Progenitor cell of endocrine pancreas (in vitro differentiated cells): ENCODE results near the gene MRPS26. TPM values are rescaled to one million over a fixed set of nuclear protein-coding genes. Genes with fewer than 3 reads are reported as not detected.
A peak's percentile ranks its signal among the peaks of the same experiment; 100 is the strongest.

Source experiments
- DNase-seq: peaks from one replicate; pipeline ENCODE4 v3.0.0; 2021; ENCODE audit warnings: low spot score; ENCODE audit not compliant: unreplicated experiment
- H3K27ac Mint-ChIP-seq: 2 replicates; pipeline ENCODE4 v1.8.0; 2021; ENCODE audit warnings: mild to moderate bottlenecking, moderate library complexity, mixed read lengths
- H3K27me3 Mint-ChIP-seq: 2 replicates; pipeline ENCODE4 v1.8.0; 2021; ENCODE audit warnings: mixed read lengths
- H3K36me3 Mint-ChIP-seq: 2 replicates; pipeline ENCODE4 v1.8.0; 2022; ENCODE audit warnings: mixed read lengths; ENCODE audit not compliant: insufficient read depth
- H3K4me1 Mint-ChIP-seq: 2 replicates; pipeline ENCODE4 v1.8.0; 2021; ENCODE audit warnings: low read depth, mixed read lengths
- H3K4me3 Mint-ChIP-seq: 2 replicates; pipeline ENCODE4 v1.8.0; 2021; ENCODE audit warnings: low read depth, mild to moderate bottlenecking, moderate library complexity, mixed read lengths
- H3K9me3 Mint-ChIP-seq: 2 replicates; pipeline ENCODE4 v1.8.0; 2021; ENCODE audit warnings: low read depth, mixed read lengths
- total RNA-seq: library from RNA; stranded (reverse); gene quantifications from 2 replicates; pipeline ENCODE4 v1.2.1, GENCODE V29; 2021
- TF ChIP-seq, protein P1 (sequence below): fragments of 200-600 bp; sonication (generic); IDR thresholded peaks from one replicate; pipeline ENCODE4 v1.5.0; 2021; ENCODE audit warnings: antibody characterized with exemption, mild to moderate bottlenecking; ENCODE audit not compliant: unreplicated experiment

The MRPS26 gene
- total RNA-seq, 1 donor from 2014 or later: 74.3 TPM

GRCh38 chr20:3068075-3068474 lies 22.2 kb downstream of the MRPS26 start:
- DNase-seq: no peak
- no peak overlapping the region for H3K4me3 Mint-ChIP-seq
- peaks cover 7% of the 10 kb centered on the region for H3K4me1 Mint-ChIP-seq
- TF ChIP-seq, protein P1, sequence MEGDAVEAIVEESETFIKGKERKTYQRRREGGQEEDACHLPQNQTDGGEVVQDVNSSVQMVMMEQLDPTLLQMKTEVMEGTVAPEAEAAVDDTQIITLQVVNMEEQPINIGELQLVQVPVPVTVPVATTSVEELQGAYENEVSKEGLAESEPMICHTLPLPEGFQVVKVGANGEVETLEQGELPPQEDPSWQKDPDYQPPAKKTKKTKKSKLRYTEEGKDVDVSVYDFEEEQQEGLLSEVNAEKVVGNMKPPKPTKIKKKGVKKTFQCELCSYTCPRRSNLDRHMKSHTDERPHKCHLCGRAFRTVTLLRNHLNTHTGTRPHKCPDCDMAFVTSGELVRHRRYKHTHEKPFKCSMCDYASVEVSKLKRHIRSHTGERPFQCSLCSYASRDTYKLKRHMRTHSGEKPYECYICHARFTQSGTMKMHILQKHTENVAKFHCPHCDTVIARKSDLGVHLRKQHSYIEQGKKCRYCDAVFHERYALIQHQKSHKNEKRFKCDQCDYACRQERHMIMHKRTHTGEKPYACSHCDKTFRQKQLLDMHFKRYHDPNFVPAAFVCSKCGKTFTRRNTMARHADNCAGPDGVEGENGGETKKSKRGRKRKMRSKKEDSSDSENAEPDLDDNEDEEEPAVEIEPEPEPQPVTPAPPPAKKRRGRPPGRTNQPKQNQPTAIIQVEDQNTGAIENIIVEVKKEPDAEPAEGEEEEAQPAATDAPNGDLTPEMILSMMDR: no peak
- no peaks in the 10 kb centered on the region for H3K9me3 Mint-ChIP-seq
- no peak overlapping the region for H3K27ac Mint-ChIP-seq
- peaks cover 28% of the 10 kb centered on the region for H3K27me3 Mint-ChIP-seq
- H3K36me3 Mint-ChIP-seq: no peaks in the 10 kb centered on the region

DNA sequence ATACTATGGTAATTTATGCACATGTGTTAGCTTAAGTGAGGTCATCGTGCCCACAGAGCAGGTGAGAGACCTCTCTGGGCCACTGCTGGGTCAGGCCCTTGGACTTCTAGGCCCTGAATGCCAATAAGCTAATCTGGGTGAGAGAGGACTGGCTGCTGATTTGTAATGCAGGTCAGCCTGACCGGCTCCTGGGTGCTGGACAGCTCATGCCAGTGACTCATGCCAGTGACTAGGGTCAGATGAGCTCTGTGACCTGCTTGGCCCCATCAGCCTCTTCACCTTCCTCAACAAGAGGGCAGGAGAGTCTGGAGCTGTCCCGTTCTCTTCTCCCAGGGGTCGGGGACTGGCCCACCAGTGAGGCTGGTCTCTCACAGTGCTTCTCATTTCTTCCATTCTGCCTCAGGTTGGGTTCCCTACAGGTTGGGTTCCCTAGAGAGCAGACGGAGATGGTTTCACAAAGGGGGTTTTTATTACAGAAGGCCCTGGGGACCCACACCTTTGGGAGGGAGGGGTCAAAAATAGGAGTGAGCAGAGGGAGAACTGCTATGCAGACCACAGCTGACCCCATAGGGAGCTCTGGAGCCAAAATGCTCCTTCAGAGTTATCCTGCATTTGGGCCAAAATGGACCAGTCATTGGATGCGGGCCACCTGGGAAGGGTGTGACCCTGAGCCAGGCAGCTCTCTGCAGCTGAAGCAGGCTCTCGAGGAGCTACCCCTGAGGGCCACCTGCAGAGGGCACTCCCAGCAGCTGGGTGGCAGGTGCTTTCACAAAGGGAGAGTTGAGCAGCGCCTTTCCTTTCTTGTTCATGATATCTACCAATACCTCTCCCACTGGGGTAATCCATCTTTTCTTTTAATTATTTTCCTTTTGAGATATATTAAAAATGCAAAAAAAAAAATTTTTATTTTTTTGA lies 23.4 kb downstream of the MRPS26 start:
- Mint-ChIP-seq H3K9me3 (no peaks in the 10 kb centered on the region), H3K27me3 (peaks cover 33% of the 10 kb centered on the region), H3K27ac (no peak overlapping the region), H3K4me3 (no peak overlapping the region), H3K36me3 (no peaks in the 10 kb centered on the region), H3K4me1 (peaks cover 5% of the 10 kb centered on the region)
- TF ChIP-seq, protein P1: peak; percentile 25
- DNase-seq: no peak

DNA sequence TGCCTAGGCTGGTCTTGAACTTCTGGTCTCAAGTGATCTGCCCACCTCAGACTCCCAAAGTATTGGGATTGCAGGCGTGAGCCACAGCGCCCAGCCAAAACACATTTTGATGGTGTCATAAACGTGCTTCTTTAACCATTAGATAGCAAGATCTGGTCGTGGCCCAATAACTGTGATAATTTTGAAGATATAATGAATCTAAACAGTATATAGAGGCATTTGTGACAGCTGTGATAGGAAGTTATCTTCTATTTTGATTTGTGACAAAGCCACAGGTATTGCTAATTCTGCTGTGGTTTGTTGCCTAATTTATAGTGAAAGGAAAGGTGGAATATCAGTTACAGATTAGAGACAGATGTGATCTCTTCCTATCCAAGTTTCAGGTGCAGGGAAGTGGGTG lies 24.9 kb downstream of the MRPS26 start:
- TF ChIP-seq, protein P1: no peak
- Mint-ChIP-seq H3K27ac (no peak overlapping the region), H3K36me3 (no peaks in the 10 kb centered on the region), H3K27me3 (peaks cover 35% of the 10 kb centered on the region), H3K9me3 (no peaks in the 10 kb centered on the region), H3K4me3 (peak overlapping the region; percentile 56), H3K4me1 (peaks cover 6% of the 10 kb centered on the region)
- DNase-seq: no peak

- Mint-ChIP-seq H3K27me3 (peaks cover 36% of the 10 kb centered on the region), H3K4me3 (no peak overlapping the region)
Measured at GRCh38 chr20:3071266-3071609, 25.4 kb downstream of the MRPS26 start.

More at GRCh38 chr20:3071266-3071609, 25.4 kb downstream of the MRPS26 start:
- H3K36me3 Mint-ChIP-seq: no peaks in the 10 kb centered on the region
- no peak overlapping the region for H3K27ac Mint-ChIP-seq
- TF ChIP-seq, protein P1: no peak
- no peak for DNase-seq
- no peaks in the 10 kb centered on the region for H3K9me3 Mint-ChIP-seq
- H3K4me1 Mint-ChIP-seq: peaks cover 6% of the 10 kb centered on the region
